PFSK-1 (cell line): ENCODE measurements around the gene MAP2K5.

Source experiments
- FOXP2 ChIP-seq: optimal IDR thresholded peaks from 2 replicates; pipeline ENCODE3; 2011; ENCODE audit warnings: borderline replicate concordance, control low read depth, inconsistent platforms; ENCODE audit not compliant: insufficient read depth; ENCODE audit errors: extremely low read length, extremely low read depth
- POLR2AphosphoS5 ChIP-seq: IDR thresholded peaks from 2 replicates; pipeline ENCODE4 v1.6.1; 2012; ENCODE audit warnings: low read depth, mild to moderate bottlenecking, control low read depth, low read length, moderate library complexity
- SIN3A ChIP-seq: IDR thresholded peaks from 2 replicates; pipeline ENCODE4 v1.6.1; 2012; ENCODE audit warnings: mild to moderate bottlenecking, low read length, moderate library complexity, borderline replicate concordance; ENCODE audit not compliant: insufficient read depth
- TAF1 ChIP-seq: IDR thresholded peaks from 2 replicates; pipeline ENCODE4 v1.6.1; 2012; ENCODE audit warnings: low read length, control low read depth, borderline replicate concordance; ENCODE audit not compliant: insufficient read depth
- TF ChIP-seq, protein P1 (sequence below), 2 experiments: IDR thresholded peaks; 2 replicates each; pipeline versions ENCODE4 v1.6.1 to v1.8.0; 2011 to 2012; ENCODE audit warnings: low read depth in 2 of 2, low read length in 2 of 2, control low read depth in 1 of 2, inconsistent platforms in 1 of 2, mild to moderate bottlenecking in 1 of 2, moderate library complexity in 1 of 2; ENCODE audit not compliant: insufficient read depth in 1 of 2

MAP2K5 gene

DNA sequence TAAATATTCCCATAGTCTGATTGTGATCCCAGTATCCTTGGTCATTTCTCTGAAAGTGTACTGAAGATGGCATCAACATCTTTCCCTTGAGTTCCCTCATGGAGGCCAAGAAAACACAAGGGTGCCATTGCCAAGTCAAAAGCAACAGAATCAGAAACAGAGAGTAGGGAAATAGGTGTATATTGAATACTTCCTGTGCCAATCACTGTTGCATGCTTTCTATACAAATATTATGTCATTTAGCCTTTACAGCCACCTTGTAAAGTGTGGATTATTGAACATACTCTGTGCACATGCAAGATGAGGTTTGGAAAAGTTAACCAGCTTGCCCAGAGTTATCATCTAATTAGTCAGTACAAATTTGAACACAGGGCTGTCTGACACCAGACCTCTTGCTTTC is 117.9 kb downstream of the MAP2K5 start:
- TF ChIP-seq POLR2AphosphoS5, result no peak
- TF ChIP-seq, protein P1, sequence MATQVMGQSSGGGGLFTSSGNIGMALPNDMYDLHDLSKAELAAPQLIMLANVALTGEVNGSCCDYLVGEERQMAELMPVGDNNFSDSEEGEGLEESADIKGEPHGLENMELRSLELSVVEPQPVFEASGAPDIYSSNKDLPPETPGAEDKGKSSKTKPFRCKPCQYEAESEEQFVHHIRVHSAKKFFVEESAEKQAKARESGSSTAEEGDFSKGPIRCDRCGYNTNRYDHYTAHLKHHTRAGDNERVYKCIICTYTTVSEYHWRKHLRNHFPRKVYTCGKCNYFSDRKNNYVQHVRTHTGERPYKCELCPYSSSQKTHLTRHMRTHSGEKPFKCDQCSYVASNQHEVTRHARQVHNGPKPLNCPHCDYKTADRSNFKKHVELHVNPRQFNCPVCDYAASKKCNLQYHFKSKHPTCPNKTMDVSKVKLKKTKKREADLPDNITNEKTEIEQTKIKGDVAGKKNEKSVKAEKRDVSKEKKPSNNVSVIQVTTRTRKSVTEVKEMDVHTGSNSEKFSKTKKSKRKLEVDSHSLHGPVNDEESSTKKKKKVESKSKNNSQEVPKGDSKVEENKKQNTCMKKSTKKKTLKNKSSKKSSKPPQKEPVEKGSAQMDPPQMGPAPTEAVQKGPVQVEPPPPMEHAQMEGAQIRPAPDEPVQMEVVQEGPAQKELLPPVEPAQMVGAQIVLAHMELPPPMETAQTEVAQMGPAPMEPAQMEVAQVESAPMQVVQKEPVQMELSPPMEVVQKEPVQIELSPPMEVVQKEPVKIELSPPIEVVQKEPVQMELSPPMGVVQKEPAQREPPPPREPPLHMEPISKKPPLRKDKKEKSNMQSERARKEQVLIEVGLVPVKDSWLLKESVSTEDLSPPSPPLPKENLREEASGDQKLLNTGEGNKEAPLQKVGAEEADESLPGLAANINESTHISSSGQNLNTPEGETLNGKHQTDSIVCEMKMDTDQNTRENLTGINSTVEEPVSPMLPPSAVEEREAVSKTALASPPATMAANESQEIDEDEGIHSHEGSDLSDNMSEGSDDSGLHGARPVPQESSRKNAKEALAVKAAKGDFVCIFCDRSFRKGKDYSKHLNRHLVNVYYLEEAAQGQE (IDR thresholded peaks at IDR 0.05; ENCODE audit: insufficient read depth in 1 of 2, low read depth in 2 of 2, low read length in 2 of 2), result no peak
- no peak for TF ChIP-seq TAF1
- no peak for TF ChIP-seq SIN3A
- no peak for TF ChIP-seq FOXP2

DNA sequence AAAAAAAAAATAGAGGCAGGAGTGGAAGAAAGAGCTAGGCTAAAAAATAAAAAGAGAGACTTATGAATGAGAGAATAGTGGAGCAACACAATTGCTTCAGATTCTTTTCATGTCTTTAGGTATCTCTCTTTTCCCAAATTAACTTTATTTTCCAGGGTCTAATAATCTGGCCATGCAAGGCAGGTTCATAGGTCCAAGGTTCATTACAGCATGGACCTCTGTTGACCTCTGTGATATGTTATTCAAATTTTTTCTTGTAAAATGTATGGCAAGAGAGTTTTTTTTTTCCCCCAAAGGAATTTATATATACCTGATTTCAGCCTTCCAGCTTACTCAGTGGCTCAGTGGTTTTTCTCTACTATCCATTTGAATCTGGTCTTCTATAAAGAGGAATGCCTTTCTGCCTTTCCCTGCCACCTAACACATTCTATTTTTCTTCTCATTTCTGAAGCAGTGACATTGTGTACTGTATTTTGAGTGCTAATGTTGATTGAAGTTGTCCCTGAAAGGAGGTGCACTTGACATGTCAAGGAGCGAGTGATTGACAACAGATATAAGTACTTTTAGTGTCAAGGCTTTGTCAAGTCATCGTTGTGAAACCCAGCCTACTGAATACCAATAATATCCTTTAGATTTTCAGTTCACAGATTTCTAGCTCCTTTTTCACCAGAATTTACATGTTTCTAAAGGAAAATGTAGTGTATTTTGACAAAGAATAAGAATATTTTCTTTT is 118.5 kb downstream of the MAP2K5 start:
- TF ChIP-seq TAF1, result no peak
- TF ChIP-seq, protein P1 (IDR thresholded peaks at IDR 0.05; ENCODE audit: insufficient read depth in 1 of 2, low read depth in 2 of 2, low read length in 2 of 2), result no peak
- no peak for TF ChIP-seq FOXP2
- TF ChIP-seq SIN3A, result no peak
- no peak for TF ChIP-seq POLR2AphosphoS5

DNA sequence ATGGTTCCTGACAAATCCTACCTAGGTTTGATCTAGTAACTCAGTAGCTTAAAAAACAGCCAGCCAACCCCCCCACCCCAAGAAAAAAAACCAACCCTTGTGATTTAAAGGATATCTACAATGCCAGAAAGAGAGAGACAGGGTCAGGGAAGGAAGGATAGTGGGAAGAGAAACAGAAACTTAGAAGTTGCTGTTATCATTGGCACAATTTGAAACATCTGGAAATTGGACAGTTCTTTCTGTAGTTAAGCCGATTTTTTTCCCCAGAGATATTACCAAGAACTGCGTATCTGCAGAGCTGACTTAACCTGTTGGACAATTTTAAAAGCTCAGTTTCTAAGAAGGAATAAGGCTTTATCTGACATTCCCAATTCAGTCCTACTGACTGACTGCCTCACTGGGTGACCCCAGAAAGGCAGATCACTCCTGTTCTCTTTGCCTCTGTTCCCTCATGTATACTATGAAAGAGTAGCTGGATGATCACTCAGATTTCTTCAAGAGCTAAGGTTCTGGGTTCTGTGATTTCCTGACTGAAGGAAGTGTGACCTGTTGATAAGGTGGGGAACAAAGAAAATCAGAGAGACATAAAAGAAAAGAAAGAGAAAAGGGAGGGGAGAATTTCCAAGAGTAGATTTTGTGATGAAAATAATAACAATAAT is 128.3 kb downstream of the MAP2K5 start:
- TF ChIP-seq SIN3A (no peak), TAF1 (no peak), POLR2AphosphoS5 (no peak), FOXP2 (no peak)
- TF ChIP-seq, protein P1 (IDR thresholded peaks at IDR 0.05; ENCODE audit: insufficient read depth in 1 of 2, low read depth in 2 of 2, low read length in 2 of 2), result no peak

DNA sequence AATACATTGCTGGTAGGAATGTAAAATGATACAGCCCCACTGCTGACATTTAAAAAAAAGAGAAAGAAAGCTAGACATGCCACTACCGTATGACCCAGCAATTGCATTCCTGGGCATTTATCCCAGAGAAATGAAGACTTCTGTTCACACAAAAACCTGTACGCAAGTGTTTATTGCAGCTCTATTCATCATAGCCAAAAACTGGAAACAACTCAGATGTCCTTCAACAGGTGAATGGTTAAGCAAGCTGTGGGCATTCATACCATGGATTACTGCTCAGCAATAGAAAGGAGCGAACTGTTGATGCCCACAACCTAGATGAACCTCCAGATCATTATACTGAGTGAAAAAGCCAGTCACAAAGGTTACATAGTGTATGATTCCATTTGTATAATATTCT is 132.5 kb downstream of the MAP2K5 start:
- no peak for TF ChIP-seq POLR2AphosphoS5
- no peak for TF ChIP-seq SIN3A
- TF ChIP-seq FOXP2, result no peak
- TF ChIP-seq TAF1, result no peak
- TF ChIP-seq, protein P1 (IDR thresholded peaks at IDR 0.05; ENCODE audit: insufficient read depth in 1 of 2, low read depth in 2 of 2, low read length in 2 of 2), result no peak
